Activated CD8-positive, alpha-beta T cell treated with anti-CD3 and anti-CD28 coated beads for 36 hours (primary cell): ENCODE data around the gene RNF180. TPM values are rescaled to one million over a fixed set of nuclear protein-coding genes. Genes with fewer than 3 reads are reported as not detected.
A peak's percentile ranks its signal among the peaks of the same experiment; 100 is the strongest.

ENCODE experiments used
- ATAC-seq: fragments of 200-7000 bp; cut with Tn5 transposase; one replicate; pipeline ENCODE4 v1.10.0; 2021; ENCODE audit warnings: mild to moderate bottlenecking, moderate library complexity
- CTCF ChIA-PET: fragments of 350-600 bp; sonication (Branson Sonifier 250); formaldehyde crosslinking; loops from one replicate; lab custom pipeline; 2021; ENCODE audit warnings: antibody characterized with exemption; lab: Charles Lee
- POLR2A ChIA-PET: fragments of 350-600 bp; sonication (Branson Sonifier 250); formaldehyde crosslinking; loops from one replicate; lab custom pipeline; 2021; ENCODE audit warnings: antibody characterized with exemption; lab: Charles Lee
- DNase-seq: peaks from one replicate; pipeline ENCODE4 v3.0.0-alpha.2; 2020
- H3K27ac Mint-ChIP-seq: one replicate; pipeline ENCODE4 v1.8.0; 2021; ENCODE audit warnings: mild to moderate bottlenecking, mixed read lengths
- H3K27me3 Mint-ChIP-seq: one replicate; pipeline ENCODE4 v1.8.0; 2021; ENCODE audit warnings: mixed read lengths
- H3K36me3 Mint-ChIP-seq: one replicate; pipeline ENCODE4 v1.8.0; 2021; ENCODE audit warnings: low read depth, mixed read lengths
- H3K4me1 Mint-ChIP-seq: one replicate; pipeline ENCODE4 v1.8.0; 2021; ENCODE audit warnings: low read depth, mixed read lengths
- H3K4me3 Mint-ChIP-seq: one replicate; pipeline ENCODE4 v1.8.0; 2021; ENCODE audit warnings: mild to moderate bottlenecking, moderate library complexity, mixed read lengths
- H3K9me3 Mint-ChIP-seq: one replicate; pipeline ENCODE4 v1.8.0; 2021; ENCODE audit warnings: mixed read lengths
- intact Hi-C: fragments of 100-400 bp; cut with micrococcal nuclease; formaldehyde crosslinking; loops from one replicate; pipeline ENCODE4 v1.10.0; 2022
- total RNA-seq, 2 experiments: library from RNA; stranded (reverse); gene quantifications; one replicate each; pipeline ENCODE4 v1.2.3, GENCODE V29; 2021
- TF ChIP-seq, protein P1 (sequence below): fragments of 200-600 bp; IDR thresholded peaks from one replicate; pipeline ENCODE4 v1.8.0; 2022; ENCODE audit warnings: antibody characterized with exemption, mild to moderate bottlenecking

The RNF180 gene
- total RNA-seq, 2 experiments from 2014 or later = not detected

GRCh38 chr5:64144425-64145215, 21.0 kb upstream of the RNF180 start:
- no peak for DNase-seq
- ATAC-seq = no peak
- Mint-ChIP-seq H3K27me3 (no peaks in the 10 kb centered on the region), H3K36me3 (no peaks in the 10 kb centered on the region), H3K4me3 (no peak overlapping the region), H3K27ac (no peak overlapping the region), H3K9me3 (no peaks in the 10 kb centered on the region), H3K4me1 (no peaks in the 10 kb centered on the region)
- TF ChIP-seq, protein P1, sequence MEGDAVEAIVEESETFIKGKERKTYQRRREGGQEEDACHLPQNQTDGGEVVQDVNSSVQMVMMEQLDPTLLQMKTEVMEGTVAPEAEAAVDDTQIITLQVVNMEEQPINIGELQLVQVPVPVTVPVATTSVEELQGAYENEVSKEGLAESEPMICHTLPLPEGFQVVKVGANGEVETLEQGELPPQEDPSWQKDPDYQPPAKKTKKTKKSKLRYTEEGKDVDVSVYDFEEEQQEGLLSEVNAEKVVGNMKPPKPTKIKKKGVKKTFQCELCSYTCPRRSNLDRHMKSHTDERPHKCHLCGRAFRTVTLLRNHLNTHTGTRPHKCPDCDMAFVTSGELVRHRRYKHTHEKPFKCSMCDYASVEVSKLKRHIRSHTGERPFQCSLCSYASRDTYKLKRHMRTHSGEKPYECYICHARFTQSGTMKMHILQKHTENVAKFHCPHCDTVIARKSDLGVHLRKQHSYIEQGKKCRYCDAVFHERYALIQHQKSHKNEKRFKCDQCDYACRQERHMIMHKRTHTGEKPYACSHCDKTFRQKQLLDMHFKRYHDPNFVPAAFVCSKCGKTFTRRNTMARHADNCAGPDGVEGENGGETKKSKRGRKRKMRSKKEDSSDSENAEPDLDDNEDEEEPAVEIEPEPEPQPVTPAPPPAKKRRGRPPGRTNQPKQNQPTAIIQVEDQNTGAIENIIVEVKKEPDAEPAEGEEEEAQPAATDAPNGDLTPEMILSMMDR = no peak
- intact Hi-C loops = loop anchor here (5.0 kb wide), 1 partner anchor 468 kb away; no protein-coding TSS in a partner anchor
- ChIA-PET CTCF (no interaction called here), POLR2A (no interaction called here)

DNA sequence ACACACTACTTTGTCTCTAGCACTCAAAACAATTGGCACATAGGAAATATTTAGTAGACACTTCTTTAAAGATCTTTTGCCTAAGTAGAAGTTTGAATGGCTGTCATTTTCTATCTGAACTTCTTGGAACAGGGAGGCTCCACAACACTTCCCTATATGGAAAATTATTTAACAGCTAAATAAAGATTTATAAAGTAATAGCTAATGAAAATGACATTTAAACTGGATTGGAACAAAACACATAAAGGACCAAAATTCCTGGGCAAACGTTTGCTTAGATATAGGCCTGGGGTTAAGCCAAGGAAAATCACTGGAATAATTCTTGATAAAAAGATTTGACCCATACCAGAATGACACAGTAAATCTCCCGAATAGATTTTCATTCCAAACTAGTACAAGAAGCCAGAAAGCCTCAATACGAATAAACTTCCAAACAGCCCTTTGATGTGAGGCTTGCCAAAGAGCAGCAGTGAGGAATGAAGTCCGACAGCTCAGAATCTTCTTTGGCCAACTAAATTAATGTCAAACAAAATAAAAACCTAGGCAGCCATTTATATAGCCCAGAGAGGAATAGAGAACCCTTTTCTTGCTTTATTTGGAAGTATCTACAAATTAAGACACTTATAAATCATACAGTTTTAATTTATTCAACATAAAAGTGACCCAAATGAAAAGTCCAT, 20.3 kb upstream of the RNF180 start:
- TF ChIP-seq, protein P1 = no peak
- ChIA-PET CTCF (no interaction called here), POLR2A (no interaction called here)
- Mint-ChIP-seq H3K4me3 (no peak overlapping the region), H3K27ac (no peak overlapping the region), H3K9me3 (no peaks in the 10 kb centered on the region), H3K27me3 (no peaks in the 10 kb centered on the region), H3K36me3 (no peaks in the 10 kb centered on the region), H3K4me1 (no peaks in the 10 kb centered on the region)
- DNase-seq (no peak), ATAC-seq (no peak)
- intact Hi-C loops = loop anchor here (5.0 kb wide), 1 partner anchor 467 kb away; no protein-coding TSS in a partner anchor

DNA sequence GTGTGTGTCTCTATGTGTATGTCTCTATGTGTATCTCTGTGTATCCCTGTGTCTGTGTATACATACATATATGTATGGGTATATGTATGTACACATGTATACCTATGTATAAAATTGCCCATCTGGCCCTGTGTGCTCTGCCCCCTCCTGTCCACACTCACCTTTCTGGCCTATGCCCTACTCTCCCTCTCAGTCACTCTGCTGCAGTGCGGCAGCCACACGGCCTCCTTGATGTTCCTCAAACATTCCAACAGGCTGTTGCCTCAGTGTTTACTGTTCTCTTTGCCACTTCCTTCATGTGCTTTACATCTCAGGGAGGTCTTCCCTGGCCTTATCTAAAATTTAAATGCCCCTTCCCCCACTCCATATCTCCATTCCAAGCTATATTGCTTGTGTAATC, 18.3 kb upstream of the RNF180 start:
- DNase-seq (no peak), ATAC-seq (no peak)
- TF ChIP-seq, protein P1 = no peak
- no peak overlapping the region for H3K4me3 Mint-ChIP-seq
- H3K27me3 Mint-ChIP-seq = no peaks in the 10 kb centered on the region
- H3K36me3 Mint-ChIP-seq = no peaks in the 10 kb centered on the region
- CTCF ChIA-PET = interaction anchor here (0.6 to 1.6 kb wide), 4 partner anchors 11 to 747 kb away, joined by 3 to 4 read pairs (median 3); no protein-coding TSS in a partner anchor
- intact Hi-C loops = loop anchor here (5.0 kb wide), 1 partner anchor 465 kb away; no protein-coding TSS in a partner anchor
- POLR2A ChIA-PET = no interaction called here
- H3K27ac Mint-ChIP-seq = no peak overlapping the region
- H3K4me1 Mint-ChIP-seq = no peaks in the 10 kb centered on the region
- H3K9me3 Mint-ChIP-seq = no peaks in the 10 kb centered on the region

DNA sequence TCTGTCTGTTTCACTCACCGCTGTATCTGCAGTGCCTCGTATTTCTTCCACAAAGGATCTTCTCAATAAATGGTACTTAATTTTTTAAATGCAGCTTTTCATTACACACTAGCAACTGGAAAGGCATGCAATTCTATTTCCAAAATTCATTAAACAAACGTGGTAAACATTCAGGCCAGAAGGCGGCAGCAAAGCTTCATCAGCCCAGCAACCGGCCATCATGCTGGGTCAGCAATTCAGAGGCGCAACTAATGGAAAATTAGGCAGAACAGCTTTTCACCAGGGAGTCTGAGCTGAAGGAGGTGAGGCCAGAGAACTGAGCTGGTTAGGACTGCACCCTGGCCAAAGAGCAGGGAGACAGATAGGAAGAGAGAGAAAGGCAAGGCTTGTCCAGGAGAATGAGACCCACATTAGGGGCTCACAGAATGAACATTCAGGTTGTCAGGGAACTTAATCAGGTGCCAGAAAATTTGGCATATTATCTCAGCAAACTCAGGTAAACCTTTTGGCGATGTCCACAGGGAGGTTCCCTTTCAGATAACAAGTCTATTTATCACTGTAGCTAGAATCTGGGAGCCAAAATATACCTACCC, 17.7 kb upstream of the RNF180 start:
- ChIA-PET POLR2A (no interaction called here), CTCF (interaction anchor here (0.6 to 1.6 kb wide), 4 partner anchors 11 to 747 kb away, joined by 3 to 4 read pairs (median 3); no protein-coding TSS in a partner anchor)
- intact Hi-C loops = loop anchor here (5.0 kb wide), 1 partner anchor 464 kb away; no protein-coding TSS in a partner anchor
- ATAC-seq (no peak), DNase-seq (peak; percentile 30)
- no peaks in the 10 kb centered on the region for H3K4me1 Mint-ChIP-seq
- H3K4me3 Mint-ChIP-seq = no peak overlapping the region
- TF ChIP-seq, protein P1 = peak; percentile 12
- H3K9me3 Mint-ChIP-seq = no peaks in the 10 kb centered on the region
- H3K27me3 Mint-ChIP-seq = no peaks in the 10 kb centered on the region
- no peaks in the 10 kb centered on the region for H3K36me3 Mint-ChIP-seq
- H3K27ac Mint-ChIP-seq = no peak overlapping the region
